Measurements from ENCODE around the gene ZNF32.
"Not testable (repeated sequence)": the region's sequence is repeated elsewhere in the genome, so short reads cannot be mapped to it uniquely, and the experiment has no call there.

Gene ZNF32

DNA sequence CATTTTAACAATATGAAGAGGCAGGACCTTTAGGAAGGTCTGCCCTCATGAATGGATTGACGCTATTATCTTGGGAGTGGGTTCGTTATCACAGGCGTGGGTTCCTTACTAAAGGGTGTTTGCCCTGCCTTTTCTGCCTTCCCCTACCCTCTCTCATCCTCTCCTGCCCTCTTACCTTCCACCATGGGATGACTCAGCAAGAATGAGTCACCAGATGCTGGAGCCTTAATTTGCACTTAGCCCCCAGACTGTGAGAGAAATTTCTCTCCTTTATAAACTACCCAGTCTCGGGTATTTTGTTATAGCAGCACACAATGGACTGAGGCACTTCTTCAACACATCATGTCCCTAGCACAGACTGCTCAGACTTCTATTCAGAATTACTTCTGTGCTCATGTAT, 31.4 kb upstream of the ZNF32 start:
- DNase-seq (ENCODE audit: low read depth) = no peak

DNA sequence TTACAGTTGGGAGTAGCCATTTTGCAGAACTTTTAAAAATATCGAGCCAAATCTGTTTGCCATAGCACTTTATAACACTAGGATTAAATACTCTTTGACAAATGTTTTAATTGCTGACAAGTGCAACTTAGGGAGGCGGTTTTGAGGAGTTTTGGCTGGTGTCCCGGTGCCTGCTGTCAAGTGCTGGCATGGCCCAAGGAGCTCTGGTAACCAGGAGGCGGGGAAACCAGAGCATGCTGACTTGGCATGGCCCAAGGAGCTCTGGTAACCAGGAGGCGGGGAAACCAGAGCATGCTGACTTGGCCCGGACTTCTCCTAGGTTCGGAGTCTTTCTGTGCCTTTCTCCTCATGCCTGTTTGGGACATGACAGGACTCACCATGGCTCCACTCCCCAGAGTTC, 30.8 kb upstream of the ZNF32 start:
- DNase-seq (ENCODE audit: low read depth) = no peak

DNA sequence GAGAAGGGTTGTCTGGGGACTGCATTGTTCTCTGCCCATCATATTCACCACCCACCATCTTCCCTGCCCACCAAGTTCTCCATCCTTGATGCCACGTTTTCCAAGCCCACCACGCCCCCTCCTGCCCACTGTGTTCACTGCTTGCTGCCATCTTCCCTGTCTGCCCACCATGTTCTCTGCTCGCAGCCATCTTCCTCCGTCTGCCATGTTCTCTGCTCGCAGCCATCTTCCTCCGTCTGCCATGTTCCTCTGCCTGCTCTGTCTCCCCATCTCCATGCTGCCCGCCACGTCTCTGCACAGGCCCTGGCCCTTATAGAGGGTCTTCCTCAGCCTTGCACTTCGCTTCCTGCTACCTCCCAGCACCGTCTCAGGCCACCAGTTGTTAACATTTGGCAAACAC, 30.0 kb upstream of the ZNF32 start:
- no peak for DNase-seq (ENCODE audit: low read depth)

DNA sequence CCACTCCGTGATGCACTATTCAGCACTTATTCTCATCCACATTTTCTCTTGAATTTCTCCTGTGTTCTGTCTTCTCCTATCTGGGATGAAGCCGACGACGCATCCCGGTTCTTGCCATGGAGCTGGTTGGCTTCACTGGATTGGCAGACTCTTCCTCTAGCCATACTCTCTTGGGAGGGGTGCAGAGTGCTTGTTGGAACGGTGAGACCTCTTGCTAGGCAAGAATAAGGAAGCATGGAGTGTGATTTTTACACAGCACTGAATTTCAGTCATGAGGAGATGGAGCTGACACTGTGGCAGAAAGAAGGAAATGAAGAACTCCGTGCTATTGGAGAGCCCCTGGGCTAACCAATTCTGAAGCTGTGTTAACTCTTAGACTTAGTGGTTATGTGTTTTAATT, 28.2 kb upstream of the ZNF32 start:
- DNase-seq (ENCODE audit: low read depth) = no peak

DNA sequence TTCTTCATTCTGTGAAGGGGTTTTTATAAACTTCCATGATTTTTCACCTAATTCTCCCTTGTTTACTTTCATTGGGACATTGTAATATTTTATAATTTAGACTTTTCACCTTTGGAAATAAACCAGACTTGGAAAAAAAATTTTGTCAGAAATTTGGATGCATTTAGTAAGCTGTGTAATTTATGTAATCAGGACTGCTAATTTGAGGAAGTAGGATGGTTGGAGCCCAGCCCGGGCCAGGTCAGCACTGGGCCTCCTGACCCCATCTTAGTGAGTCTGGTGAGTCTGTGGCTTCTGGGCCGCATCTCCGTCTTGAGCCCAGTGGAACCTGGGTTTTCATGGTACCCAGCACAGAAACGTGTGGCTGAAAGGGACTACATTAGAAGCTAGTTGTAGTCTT, 27.6 kb upstream of the ZNF32 start:
- DNase-seq (ENCODE audit: low read depth) = no peak

DNA sequence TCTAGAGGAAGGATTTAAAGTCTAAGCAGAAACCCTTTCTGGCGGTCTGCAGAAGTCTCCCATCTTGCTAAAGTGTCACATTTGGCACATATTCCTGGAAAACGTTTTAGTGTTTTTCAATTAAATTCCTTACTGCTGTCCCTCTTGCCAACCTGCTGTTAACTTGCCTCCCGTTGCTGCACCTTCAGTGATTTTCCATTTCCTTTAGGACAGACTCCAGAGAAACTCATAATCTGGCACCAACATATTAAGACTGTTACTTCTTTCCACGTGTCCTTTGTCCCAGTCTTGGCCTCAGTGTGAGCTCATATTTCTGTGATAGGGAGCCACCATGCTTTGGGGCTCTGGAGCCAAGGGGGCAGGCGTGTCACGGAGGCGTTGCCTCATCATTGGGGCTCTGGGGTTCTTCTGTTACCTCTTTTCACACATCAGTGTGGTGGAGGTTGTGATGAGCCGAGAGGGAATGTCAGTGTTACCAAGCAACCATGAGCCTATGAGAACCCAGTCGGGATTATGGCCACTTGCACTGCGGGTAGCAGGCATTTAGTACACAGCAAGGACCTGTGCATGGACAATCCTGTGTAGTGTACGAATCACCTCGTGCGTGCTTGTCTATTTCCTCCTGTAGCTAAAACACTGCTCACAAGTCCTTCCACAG, 26.0 kb upstream of the ZNF32 start:
- DNase-seq (ENCODE audit: low read depth) = no peak

DNA sequence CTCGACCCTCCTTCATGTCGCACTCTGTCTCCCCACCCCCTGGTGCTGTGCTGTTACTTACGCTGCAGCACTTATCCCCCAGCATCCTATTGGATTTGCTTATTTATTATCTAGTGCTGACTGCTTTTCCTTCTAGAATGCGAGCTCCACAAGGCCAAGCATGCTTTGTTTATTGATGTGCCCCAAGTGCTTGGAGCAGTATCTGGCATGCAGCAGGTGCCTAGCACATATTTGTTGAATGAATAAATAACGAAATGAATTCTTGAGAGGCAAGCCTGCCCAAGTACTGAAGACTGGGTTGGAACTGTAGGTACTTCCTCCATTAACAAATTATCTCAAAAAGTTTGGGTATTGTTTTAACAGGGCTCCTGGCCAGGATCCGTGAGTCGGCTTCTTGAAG, 24.8 kb upstream of the ZNF32 start:
- no peak for DNase-seq (ENCODE audit: low read depth)

DNA sequence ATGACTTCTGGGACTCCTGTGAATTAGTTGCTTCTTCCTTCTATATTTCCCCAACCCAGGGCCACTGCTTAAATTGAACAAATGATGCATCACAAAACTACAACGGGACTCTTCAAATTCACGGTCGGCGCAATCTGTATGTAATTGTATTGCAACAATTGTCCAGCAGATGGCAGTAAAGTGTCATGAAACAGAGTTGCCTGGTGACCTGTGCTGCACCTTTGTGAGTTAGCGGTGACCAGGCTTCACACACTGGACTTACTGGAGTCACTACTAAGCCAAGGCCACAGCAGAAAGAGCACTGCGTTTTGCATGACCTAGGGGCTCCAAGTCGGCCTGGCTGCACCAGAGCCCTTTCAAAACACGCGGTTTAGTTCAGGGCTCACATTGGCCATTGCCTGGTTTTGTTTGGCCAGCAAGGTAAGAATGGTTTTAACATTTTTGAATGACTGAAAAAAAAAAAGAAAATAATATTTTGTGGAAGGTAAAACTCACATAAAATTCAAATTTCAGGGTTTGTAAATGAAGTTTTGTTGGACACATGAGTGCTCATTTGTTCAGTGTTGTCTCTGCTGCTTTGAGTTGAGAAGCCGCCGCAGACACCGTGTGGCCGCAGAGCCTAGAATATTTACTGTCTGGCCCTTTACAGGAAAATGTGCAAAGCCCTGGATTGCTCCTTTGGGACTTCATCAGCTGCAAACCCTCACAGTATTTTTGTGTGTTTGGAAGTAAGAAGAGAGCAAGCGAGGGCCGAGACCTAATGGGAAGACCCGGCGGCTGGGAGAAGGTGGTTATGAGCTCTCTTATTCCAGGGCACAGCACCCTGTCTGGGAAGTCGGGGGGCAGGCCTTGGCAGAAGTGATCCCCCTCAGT, 23.2 kb upstream of the ZNF32 start:
- no peak for DNase-seq (ENCODE audit: low read depth)

DNA sequence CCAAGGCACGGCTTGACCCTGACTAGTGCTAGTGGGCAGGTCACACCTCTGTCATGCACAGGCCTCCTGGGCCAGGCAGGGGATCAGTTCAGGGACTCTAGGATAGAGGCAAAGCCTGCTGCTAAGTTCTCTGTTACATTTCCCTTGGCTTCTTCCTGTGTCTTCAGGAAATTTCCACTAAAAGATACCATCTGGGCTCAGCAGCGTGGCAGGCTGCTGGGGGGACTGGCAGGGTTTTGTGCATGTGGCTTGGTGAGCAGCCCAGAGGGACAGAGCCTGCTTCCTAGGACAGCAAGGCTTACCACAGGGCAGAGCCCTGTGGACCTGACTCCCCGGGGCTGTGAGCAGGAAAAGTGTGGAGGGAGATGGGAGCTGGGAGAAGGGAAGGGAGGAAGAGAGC, 20.7 kb upstream of the ZNF32 start:
- no peak for DNase-seq (ENCODE audit: low read depth)

DNA sequence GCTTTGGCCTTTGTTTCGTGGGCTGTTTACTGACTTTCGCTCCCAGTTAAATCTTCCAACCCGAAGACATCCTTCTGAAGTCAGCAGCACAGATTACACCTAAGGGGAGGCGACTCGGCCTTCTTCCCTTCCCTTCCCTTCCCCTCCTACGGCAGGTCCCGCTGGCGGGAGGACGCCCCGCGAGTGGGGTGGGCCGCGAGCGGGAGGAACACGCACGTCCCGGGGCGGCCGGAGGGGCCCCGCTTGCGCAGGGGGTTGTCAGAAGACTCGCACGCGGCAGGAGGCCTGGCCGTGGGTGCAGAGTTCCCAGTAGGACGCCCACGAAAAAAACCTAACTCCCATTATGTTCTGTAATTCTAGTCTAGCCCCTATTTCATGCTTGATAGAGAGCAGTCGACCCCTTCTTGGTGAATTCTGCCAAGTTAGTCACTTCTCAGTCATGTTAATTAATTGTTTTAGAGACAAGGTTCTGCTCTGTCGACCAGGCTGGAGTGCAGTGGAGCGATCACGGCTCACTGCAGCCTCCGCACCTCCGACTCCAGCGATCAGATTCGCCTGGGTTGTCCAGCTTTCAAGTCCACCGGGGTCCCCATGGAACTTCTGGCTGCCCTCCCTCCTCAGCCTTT, 19.2 kb upstream of the ZNF32 start:
- no peak for DNase-seq (ENCODE audit: low read depth)

DNA sequence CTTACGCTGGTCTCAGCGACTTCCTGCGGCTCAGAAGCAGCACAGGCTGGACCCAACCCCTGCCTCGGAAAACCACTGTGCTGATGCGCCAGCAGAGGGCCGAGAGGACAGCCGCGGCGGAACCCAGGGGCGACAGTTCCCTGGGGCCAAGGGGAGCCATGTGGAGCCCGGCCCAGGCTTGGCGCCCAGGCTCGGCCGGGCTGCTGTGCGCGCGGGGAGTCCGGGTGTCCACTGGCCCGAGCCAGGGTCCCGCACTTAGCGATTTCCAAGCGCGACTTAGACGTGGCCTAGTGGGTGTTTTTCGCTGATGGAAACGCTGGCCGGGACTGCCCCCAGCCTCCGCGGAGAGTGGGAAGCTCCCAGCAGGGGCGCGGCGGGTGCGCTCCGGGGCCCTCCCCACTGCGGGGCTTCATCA, 18.6 kb upstream of the ZNF32 start:
- DNase-seq (ENCODE audit: low read depth) = no peak

DNA sequence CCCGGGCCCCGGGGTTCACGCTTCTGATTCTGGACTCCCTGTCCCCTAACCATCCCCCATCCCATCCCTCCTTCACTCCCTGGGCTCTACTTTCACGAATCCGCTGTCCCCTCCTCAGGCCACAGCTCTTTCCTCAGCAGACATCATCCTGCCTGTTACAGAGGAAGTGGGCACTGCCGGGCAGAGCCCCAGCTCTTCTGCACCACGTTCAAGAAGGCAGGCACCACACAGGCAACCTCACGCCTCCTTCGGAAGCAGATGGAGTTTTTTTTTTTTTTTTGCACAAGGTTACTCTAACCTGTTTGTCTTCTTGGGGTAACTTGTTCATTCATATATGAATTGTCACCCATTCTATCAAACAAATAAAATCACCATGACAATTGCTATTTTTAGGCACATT, 17.9 kb upstream of the ZNF32 start:
- DNase-seq (ENCODE audit: low read depth) = no peak

DNA sequence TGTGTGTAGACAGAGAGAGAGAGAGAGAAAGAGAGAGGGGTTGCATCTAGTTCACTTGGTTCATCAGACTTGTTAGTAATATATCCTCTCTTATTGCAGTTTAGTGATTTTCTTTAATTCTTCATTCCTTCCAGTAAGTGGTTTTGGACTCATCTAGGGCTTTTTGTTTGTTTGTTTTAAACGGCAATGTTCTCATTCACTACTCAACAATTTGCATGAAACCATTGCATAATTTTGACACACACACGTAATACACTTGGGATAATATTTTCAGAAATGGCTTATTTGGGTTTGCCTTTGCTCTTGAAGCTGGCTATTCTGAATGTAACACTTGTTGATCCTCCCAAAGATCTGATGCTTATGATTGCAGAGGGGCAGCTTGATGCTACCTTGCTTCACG, 16.4 kb upstream of the ZNF32 start:
- no peak for DNase-seq (ENCODE audit: low read depth)

DNA sequence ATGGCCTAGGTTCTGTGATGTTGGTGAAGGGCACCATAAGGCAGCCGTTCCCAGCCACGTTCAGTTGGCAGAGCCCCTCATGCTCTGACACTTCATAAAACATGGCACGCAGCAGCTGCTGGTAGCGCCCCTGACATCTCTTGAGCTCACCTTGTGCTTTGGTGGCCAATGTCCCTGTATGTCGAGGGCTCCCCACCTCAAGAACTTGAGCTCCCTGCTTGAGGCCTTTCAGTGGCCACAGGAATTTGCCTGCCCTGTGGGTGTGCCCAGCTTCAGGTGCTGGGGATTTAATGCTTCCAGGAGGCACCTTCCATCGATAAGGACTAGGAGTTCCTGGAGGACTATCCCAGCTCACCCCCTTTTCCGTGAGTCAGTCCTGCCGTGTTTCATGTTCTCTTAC, 9.5 kb upstream of the ZNF32 start:
- DNase-seq (ENCODE audit: low read depth) = no peak

DNA sequence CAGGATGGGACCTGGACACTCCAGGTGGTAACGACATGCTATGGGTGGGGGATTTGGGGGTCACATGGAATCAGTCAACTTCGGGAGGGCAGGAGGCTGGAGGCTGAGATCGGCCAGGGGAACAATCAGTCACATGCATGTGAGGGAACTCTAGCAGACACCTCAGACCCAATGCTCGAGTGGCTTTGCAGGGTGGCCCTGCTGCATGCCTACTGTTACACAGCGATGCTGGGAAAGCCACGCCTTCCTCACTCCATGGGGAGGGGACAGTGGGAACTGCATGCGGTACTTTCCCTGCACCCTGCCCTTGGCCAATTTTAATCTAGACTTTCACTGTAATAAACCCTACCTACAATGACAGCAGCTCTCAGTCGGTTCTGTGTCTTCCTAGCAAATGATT, 6.6 kb upstream of the ZNF32 start:
- DNase-seq (ENCODE audit: low read depth) = no peak

DNA sequence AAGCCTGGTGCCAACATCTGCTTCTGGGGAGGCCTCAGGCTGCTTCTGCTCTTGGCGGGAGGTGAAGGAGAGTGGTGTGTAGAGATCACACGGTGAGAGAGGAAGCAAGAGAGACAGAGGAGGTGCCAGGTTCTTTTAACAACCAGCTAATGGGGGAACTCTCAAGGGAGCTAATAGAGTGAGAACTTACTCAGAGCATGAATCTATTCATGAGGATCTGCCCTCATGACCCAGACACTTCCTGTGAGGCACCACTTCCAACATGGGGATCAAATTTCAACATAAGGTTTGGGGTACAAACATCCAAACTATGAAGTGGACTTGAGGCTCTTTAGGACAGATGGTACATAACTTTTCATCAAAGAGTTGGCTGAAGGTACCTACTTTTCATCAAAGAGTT, 5.1 kb upstream of the ZNF32 start:
- DNase-seq (ENCODE audit: low read depth) = no peak

DNA sequence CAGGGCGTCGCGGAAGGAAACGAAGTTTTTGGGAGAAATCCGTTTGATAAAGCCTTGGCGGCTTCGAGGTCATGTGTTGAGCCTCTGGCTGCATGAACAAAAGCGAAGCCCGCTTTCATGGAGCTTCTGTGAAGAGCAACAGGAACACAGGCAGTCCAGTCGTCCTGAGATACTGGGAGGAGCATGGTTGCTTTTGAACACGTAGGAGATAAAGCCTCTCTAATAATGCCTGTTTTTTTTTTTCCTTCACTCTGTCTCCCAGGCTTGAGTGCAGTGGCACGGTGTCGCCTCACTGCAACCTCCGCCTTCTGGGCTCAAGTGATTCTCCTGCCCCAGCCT, 473 bp upstream of the ZNF32 start:
- no peak for DNase-seq (ENCODE audit: low read depth)

DNA sequence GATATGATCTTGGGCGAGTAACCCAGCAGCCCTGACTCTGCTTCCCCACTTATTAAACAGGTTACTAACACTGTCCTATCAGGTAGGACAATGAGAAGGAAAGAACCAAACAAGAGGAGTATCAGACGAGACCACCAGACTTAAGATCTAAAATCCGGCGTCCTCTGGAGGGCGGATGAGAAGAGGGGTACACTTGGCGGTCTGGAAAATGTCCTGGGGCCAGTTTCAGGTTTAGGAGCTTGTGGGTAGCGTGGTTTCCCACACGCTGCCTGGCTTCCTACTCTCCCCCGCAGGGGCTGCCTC, 635 bp downstream of the ZNF32 start:
- DNase-seq (ENCODE audit: low read depth) = no peak

DNA sequence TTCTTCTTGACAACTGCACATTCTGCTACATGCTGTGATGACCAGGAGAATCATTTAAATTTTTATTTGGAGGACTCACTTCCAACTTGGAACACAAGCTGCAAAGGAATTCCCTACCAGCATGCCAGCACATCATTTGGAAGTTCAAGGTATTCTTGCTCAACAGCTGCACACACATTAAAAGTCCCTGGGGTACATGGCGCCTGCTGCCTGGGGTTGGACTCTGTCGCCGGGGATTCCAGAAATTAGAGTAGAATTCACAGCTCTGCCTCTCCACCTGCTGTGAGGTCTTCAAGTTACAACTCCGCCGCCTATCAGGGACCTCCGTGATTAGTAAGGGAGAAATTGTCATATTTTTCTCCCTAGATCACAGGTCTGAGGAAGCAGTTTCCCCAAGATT, 1.1 kb downstream of the ZNF32 start:
- no peak for DNase-seq (ENCODE audit: low read depth)

DNA sequence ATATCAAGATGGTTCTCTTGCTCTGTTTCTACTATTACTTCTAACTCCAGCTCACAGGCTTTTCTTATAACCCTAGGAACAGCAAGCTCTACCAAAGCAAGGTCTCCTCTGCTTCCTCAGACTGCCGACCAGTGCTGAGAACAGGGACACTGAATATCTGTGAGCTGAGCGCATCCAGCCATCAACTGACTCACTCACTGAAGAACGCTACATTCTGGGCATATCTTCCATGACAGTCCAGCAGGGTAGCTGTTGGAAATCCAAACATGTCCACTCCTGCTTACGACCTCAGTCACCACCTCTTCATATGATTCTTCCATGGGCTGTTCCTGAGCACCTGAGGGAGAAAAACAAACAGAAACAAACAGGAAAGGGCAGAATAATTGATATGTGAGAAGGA, 2.8 kb downstream of the ZNF32 start:
- no peak for DNase-seq (ENCODE audit: low read depth)

DNA sequence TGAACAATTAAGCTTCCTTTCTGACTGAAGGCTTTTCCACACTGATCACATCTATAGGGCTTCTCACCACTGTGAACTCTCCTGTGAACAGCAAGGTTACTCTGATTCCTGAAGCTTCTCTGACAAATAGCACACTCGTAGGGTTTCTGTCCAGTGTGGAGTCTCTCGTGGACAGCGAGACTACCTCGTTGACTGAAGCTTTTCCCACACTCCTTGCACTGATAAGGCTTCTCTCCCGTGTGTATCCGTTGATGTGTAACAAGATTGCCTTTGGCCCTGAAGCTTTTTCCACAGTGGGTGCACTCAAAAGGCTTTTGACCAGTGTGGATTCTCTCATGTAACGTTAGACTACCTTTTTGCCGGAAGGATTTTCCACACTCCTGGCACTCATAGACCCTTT, 4.4 kb downstream of the ZNF32 start:
- no peak for DNase-seq (ENCODE audit: low read depth)

DNA sequence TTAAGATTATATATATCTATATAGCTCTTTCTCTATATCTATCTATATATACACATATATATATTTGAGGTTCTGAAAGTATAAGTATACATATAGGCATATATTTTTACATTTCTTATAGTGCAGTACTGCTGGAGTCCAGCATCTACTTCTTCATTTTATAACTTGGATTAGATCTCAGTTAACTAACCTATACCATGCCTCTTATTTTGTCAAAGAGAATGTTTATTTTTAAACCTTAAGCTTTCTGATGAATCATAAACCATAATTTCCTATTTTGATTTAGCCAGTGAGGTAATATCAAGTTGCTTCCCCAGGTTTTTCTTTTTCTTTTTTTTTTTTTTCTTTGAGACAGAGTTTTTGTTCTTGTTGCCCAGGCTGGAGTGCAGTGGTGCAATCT, 8.1 kb downstream of the ZNF32 start:
- DNase-seq (ENCODE audit: low read depth) = no peak

DNA sequence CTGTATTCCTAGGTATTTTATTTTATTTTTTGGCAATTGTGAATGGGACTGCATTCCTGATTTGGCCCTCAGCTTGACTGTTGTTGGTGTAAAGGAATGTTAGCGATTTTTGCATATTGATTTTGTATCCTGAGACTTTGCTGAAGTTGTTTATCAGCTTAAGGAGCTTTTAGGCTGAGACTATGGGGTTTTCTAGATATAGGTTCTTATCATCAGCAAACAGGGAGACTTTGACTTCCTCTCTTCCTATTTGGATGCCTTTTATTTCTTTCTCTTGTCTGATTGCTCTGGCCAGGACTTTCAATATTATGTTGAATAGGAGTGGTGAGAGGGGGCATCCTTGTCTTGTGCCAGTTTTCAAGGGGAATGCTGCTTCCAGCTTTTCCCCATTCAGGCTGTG, 12.9 kb downstream of the ZNF32 start:
- not testable (repeated sequence) for DNase-seq (ENCODE audit: low read depth)

DNA sequence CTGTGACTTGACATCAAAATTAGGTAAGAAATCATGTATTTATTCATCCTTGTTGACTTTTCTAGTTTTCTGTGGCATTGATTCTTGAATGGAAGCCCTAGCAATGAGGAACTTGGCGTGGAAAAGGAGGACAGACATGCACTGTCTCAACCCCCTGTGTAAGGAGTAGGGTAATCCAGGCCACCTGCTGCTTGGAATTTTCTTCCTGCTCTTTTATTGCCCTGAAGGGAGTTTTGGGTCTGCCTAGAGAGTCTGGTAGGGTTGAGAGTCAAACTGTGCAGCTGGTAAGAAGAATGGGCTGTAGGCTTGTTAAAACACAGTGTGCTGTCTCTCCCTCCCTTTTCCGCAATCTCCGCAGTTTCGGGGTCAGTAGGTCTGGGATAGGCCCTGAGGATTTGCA, 19.7 kb downstream of the ZNF32 start:
- no peak for DNase-seq (ENCODE audit: low read depth)

Measured in stimulated activated CD8-positive, alpha-beta memory T cell treated with anti-CD3 and anti-CD28 coated beads, Interleukin-7, amount 100 ng/mL, for 24 hours (primary cell).